Loucy (cell line): ENCODE measurements around the gene PNMA8C.
"Not testable (repeated sequence)": the region's sequence is repeated elsewhere in the genome, so short reads cannot be mapped to it uniquely, and the experiment has no call there.

ENCODE experiments used
- H2AFZ ChIP-seq: fragments of 200-600 bp; sonication (generic); 2 replicates; pipeline ENCODE4 v1.6.0; 2016; ENCODE audit warnings: antibody characterized with exemption, mild to moderate bottlenecking, low read length, moderate library complexity
- H3F3A ChIP-seq: fragments of 200-600 bp; 2 replicates; pipeline ENCODE4 v1.6.0; 2016; ENCODE audit warnings: antibody characterized with exemption, low read depth, mild to moderate bottlenecking
- H3K27me3 ChIP-seq: fragments of 200-600 bp; sonication (generic); 2 replicates; pipeline ENCODE4 v1.6.1; 2014; ENCODE audit warnings: low read length, mild to moderate bottlenecking; ENCODE audit not compliant: insufficient read depth, poor library complexity, severe bottlenecking
- H3K36me3 ChIP-seq: fragments of 200-600 bp; sonication (generic); 2 replicates; pipeline ENCODE4 v1.6.1; 2016; ENCODE audit warnings: low read length; ENCODE audit not compliant: insufficient read depth
- H3K4me1 ChIP-seq: fragments of 200-600 bp; sonication (generic); 2 replicates; pipeline ENCODE4 v1.5.1; 2014; ENCODE audit warnings: low read length, mild to moderate bottlenecking; ENCODE audit not compliant: insufficient read depth, poor library complexity, severe bottlenecking
- H3K4me2 ChIP-seq: fragments of 200-600 bp; sonication (generic); 2 replicates; pipeline ENCODE4 v1.6.0; 2014; ENCODE audit warnings: antibody characterized with exemption, low read length, low read depth, mild to moderate bottlenecking; ENCODE audit not compliant: poor library complexity, severe bottlenecking
- H3K4me3 ChIP-seq: fragments of 200-600 bp; sonication (generic); 2 replicates; pipeline ENCODE4 v1.5.1; 2014; ENCODE audit warnings: low read length, mild to moderate bottlenecking, mixed read lengths; ENCODE audit not compliant: poor library complexity, severe bottlenecking
- H3K79me2 ChIP-seq: fragments of 200-600 bp; sonication (generic); 2 replicates; pipeline ENCODE4 v1.6.1; 2014; ENCODE audit warnings: low read length; ENCODE audit not compliant: insufficient read depth
- H3K9ac ChIP-seq: fragments of 200-600 bp; sonication (generic); 2 replicates; pipeline ENCODE4 v1.6.0; 2014; ENCODE audit warnings: mild to moderate bottlenecking, low read depth, low read length, moderate library complexity; ENCODE audit not compliant: poor library complexity, severe bottlenecking
- H3K9me2 ChIP-seq: fragments of 200-600 bp; sonication (generic); replicated peaks from 2 replicates; pipeline ENCODE4 v1.6.1; 2016; ENCODE audit warnings: low read depth, low read length, mixed read lengths
- H3K9me3 ChIP-seq: fragments of 200-600 bp; sonication (generic); 2 replicates; pipeline ENCODE4 v1.6.1; 2014; ENCODE audit warnings: mild to moderate bottlenecking, antibody characterized with exemption, low read length, low read depth; ENCODE audit not compliant: insufficient read depth
- H4K20me1 ChIP-seq: fragments of 200-600 bp; sonication (generic); 2 replicates; pipeline ENCODE4 v1.6.0; 2014; ENCODE audit warnings: antibody characterized with exemption, low read length, mild to moderate bottlenecking; ENCODE audit not compliant: insufficient read depth, poor library complexity, severe bottlenecking
- CTCF ChIP-seq: fragments of 200-600 bp; sonication (generic); conservative IDR thresholded peaks from 2 replicates; pipeline ENCODE4 v1.5.1; 2014; ENCODE audit warnings: mild to moderate bottlenecking, antibody characterized with exemption, low read length
- EZH2phosphoT487 ChIP-seq: fragments of 200-600 bp; IDR thresholded peaks from 2 replicates; pipeline ENCODE4 v1.6.1; 2018; ENCODE audit warnings: antibody characterized with exemption, mild to moderate bottlenecking, moderate library complexity, borderline replicate concordance

Gene PNMA8C

GRCh38 chr19:46404753-46405468, 23.8 kb downstream of the PNMA8C start:
- Histone ChIP-seq H4K20me1 (no peaks in the 10 kb centered on the region), H2AFZ (no peak overlapping the region), H3K9me2 (no peaks in the 10 kb centered on the region), H3K4me1 (no peaks in the 10 kb centered on the region), H3K9ac (no peak overlapping the region), H3K79me2 (no peaks in the 10 kb centered on the region), H3K36me3 (no peaks in the 10 kb centered on the region), H3K4me3 (no peak overlapping the region), H3K9me3 (no peaks in the 10 kb centered on the region), H3K27me3 (no peaks in the 10 kb centered on the region), H3F3A (no peaks in the 10 kb centered on the region), H3K4me2 (no peak overlapping the region)
- no peak for TF ChIP-seq EZH2phosphoT487
- TF ChIP-seq CTCF: no peak

DNA sequence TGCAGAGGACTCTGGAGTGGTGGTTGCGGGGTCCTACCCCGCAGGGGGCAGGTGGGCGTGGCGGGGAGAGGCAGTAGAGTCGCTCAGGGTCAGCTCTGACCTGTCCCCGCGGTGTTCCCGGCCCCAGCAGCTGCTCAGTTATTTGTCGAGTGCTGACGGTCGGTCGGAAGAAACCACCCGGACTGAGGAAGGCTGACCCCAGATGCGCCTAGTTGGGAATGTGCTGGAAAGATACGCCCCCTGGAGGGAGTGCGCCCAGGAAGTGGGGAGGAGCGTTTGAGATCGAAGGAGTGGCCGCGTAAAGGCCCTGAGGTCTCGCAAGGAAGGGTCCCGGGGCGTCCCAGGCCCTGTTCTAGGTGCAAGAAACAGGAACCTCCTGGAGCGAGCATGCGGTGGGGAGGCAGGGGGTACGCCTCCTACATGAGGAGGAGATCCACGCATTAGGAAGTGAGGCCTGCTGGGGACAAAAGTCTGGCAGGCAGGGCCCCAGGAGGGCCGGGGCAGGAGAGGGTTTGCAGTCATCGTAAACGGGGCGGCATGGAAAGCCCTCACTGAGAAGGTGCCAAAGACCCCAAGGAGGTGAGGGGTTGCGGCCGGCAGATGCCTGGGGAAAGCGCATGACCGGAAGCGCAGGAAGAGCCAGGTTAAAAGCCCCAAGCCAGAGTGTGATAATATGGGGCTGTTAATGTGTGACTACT, 24.5 kb downstream of the PNMA8C start:
- Histone ChIP-seq H3K79me2 (no peaks in the 10 kb centered on the region), H3K4me1 (no peaks in the 10 kb centered on the region), H3F3A (no peaks in the 10 kb centered on the region), H3K9me3 (no peaks in the 10 kb centered on the region), H3K4me2 (no peak overlapping the region), H3K9me2 (no peaks in the 10 kb centered on the region), H4K20me1 (no peaks in the 10 kb centered on the region), H3K9ac (no peak overlapping the region), H3K36me3 (no peaks in the 10 kb centered on the region), H2AFZ (no peak overlapping the region), H3K4me3 (no peak overlapping the region), H3K27me3 (no peaks in the 10 kb centered on the region)
- TF ChIP-seq EZH2phosphoT487 (no peak), CTCF (no peak)

DNA sequence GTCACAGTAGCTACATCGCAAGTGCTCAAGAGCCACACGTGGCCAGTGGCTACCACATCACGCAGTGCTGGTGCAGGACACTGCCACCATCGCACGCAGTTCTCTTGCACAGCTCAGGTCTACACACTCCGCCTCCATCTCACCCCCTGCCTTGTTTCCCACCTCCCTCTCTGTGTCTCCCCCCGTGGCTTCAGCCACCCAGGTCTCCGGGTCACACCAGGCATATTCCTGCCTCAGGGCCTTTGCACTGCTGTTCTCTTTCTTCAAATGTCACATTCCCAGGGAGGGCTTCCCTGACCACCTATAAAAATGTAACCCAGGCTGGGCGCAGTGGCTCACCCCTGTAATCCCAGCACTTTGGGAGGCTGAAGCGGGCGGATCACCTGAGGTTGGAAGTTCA, 26.0 kb downstream of the PNMA8C start:
- no peaks in the 10 kb centered on the region for H3K9me2 ChIP-seq
- TF ChIP-seq CTCF: no peak
- TF ChIP-seq EZH2phosphoT487: no peak
- H3F3A ChIP-seq: no peaks in the 10 kb centered on the region
- no peak overlapping the region for H3K9ac ChIP-seq
- H3K4me3 ChIP-seq: no peak overlapping the region
- H3K36me3 ChIP-seq: no peaks in the 10 kb centered on the region
- H4K20me1 ChIP-seq: no peaks in the 10 kb centered on the region
- H3K27me3 ChIP-seq: no peaks in the 10 kb centered on the region
- H3K79me2 ChIP-seq: no peaks in the 10 kb centered on the region
- no peaks in the 10 kb centered on the region for H3K9me3 ChIP-seq
- H2AFZ ChIP-seq: no peak overlapping the region
- H3K4me1 ChIP-seq: no peaks in the 10 kb centered on the region
- H3K4me2 ChIP-seq: no peak overlapping the region

- not testable (repeated sequence) for H2AFZ ChIP-seq, H3K27me3 ChIP-seq, H3K4me3 ChIP-seq, H3K36me3 ChIP-seq, H4K20me1 ChIP-seq, H3K9ac ChIP-seq, H3K9me2 ChIP-seq, H3F3A ChIP-seq, H3K4me1 ChIP-seq, H3K9me3 ChIP-seq, H3K79me2 ChIP-seq, H3K4me2 ChIP-seq
Measured at GRCh38 chr19:46397801-46398479, 30.8 kb downstream of the PNMA8C start.
